ENCODE results near the gene TPSG1.

- TF ChIP-seq CTCF (IDR thresholded peaks at IDR 0.05; ENCODE audit: low read depth, low read length) (no peak), POLR2A (IDR thresholded peaks at IDR 0.05; ENCODE audit: extremely low read depth, insufficient read length) (no peak), MAX (IDR thresholded peaks at IDR 0.05; ENCODE audit: low read depth, low read length) (no peak), MYC (IDR thresholded peaks at IDR 0.05; ENCODE audit: low read depth, low read length) (no peak)
Observed at GRCh38 chr16:1198194-1198593, 26.9 kb downstream of the TPSG1 start.

Data from NB4 (cell line).